Stimulated activated CD4-positive, alpha-beta T cell treated with anti-CD3 and anti-CD28 coated beads, Interleukin-12 subunit alpha, Interleukin-12 subunit beta, amount 100 ng/mL, for 4 hours (primary cell): ENCODE measurements around the gene ARL5C.

Experiments used
- DNase-seq: peaks from one replicate; pipeline ENCODE4 v3.0.0-alpha.2; 2020

The ARL5C gene

DNA sequence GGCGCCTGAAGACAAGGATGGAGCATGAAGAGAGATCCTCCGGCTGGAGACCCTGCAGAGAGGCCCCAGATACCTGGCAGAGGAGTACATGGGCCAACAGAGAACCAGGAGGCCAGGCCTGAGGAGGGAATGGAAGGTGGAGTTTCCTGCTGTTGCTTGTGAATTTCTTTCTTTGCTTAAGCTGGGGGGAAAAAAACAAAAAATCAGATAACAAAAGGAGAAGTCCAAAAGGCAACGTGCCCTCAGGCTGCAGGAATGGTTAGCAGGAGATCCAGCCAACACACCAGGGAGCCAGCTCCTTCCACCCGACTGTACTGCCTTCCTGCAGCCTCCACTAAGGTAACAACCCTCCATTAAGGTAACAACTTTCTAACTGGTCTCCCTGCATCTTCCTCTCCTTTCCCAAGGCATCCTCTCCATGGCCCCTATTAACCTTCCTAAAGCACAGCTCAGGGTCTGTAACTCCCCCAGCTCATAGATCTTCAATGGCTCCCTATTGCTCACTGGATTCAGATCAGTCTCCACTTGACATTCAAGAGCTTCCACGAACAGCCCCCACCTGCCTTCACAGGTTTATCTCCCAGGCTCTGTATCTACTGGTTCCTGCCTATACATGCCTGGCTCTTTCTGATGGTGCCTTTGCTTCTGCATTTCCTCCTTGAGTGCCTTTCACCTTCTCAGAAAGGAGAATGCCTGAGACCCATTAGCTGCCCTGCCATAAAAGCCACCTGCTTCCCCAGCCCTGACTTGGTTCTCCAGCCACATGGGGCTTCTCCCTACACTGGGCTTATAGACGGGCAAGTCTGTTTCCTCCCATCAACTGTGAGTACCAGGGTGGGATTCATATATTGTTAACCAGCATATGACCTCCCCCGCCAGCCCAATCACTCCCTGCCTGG lies 725 bp upstream of the ARL5C start:
- no peak for DNase-seq

DNA sequence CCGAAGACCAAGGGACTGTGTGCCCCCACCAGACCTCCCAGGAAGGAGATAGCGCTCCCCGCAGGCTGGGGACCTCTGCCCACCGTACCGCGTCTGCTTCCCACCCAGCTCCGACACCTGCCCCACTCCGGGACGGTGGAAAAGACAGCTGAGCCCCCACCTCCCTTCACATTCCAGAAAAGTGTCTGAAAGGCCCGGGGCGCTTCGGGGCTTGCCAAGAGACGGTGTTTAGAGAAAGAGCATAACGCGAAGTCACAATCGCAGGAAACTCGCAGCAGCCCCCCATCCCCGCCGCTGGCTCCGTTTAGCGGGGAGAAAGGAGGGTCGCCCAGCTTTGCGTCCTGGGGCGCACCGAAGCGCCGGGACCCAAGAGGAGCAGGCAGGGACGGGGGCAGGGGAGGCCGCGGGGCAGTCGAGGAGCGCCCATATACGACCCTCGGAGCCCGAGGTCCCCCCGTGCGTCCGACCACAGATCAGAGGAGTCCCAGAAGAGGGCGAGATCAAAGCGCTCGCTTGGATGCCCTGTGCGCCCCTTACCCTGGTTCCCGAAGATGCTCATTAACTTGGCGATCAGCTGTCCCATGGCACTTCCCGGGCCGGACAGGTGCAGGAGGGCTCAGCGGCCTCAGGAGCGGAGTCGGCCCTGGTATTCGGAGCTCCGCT lies 652 bp downstream of the ARL5C start:
- no peak for DNase-seq

DNA sequence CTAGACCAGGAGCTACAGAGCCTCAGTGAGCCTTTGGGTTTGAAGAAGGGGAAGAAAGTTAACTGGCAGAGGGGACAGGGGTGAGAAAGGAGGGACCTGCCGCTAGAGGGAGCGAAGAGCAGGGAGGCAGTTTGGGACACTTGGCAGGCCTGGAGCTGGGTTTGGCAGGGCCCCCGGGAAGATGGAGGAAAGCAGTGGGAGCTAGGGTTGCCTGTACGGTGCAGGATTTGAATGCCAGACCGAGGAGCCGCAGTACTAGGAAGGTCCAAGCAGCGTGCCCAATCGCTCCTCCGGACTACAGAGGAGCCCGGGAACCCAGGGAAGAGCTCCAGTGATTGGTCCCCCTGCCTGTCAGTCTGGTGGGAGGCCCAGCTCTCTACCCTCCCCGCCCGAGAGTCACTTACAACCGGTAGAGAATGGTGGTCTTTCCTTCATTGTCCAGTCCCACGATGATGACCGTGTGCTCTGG lies 1.3 kb downstream of the ARL5C start:
- peak; percentile 70 for DNase-seq

DNA sequence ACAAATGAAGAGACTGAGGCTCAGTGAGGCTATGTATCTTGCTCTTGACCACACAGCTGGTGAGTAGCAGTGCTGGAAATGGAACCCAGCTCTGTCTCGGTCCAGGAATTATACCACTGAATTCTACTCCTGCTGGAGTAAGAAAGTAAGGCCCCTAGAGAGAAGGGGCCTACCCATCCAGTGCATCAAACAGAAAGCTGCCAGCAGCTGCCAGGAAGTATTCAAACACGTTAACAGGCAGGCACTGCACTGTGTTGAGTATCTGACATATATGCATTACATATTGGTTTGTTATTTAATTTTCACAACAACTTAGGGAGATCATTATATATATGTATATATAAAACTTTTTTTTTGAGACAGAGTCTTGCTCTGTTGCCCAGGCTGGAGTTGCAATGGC lies 4.0 kb downstream of the ARL5C start:
- DNase-seq, result no peak

DNA sequence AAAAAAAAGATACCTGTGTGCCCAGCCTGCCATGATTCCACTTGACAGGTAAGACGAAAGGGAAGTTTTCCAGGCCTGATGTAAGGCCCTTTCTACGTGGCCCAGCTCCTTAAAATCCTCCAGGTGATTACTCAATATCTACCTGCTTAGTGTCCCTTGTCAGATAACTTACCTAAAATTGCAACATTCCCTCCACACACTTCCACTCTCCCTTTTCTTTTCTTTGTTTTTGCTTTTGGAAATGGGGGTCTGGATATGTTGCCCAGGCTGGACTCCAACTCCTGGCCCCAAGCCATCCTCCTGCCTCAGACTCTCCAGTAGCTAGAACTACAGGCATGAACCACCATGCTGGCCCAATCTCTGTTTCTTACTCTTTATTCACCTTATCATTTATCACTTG lies 7.3 kb downstream of the ARL5C start:
- DNase-seq, result no peak

DNA sequence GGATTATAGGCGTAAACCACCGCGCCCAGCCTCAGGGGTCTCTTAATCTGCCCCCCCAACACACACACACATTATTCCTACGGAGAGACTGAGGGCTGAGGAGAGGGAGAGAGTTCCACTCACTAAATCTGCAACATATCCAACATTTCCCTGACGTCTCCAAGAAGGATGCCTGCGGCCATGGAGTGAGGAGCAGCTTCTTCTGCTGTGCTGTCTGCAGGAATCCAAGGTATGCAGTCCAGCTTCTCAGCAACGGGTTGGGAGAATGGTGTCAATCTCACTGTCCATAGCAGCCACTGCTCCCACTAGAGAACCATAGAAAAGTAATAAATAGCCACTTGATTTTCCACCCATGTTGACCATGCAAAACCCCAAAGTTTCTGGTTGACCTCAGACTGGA lies 9.5 kb downstream of the ARL5C start:
- DNase-seq, result no peak

DNA sequence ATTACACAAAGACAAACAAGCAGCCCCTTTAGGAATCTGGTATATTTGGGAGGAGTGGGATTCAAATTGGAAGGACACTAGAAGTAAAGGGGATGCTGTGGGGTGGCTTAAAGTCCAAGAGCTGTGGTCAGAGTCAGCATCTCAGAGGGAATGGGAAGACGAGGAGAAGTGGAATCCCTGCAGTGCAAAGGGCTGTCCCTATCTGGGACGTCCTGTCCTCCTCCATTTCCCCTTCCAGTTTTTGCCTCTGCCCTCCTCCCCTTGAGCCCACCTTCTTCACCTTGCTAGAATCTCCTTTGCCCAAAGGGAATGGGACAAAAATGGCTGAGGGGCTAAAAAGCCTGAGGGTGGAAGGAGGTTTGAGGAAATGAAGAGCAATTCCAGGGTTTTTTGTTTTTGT lies 10.3 kb downstream of the ARL5C start:
- no peak for DNase-seq

DNA sequence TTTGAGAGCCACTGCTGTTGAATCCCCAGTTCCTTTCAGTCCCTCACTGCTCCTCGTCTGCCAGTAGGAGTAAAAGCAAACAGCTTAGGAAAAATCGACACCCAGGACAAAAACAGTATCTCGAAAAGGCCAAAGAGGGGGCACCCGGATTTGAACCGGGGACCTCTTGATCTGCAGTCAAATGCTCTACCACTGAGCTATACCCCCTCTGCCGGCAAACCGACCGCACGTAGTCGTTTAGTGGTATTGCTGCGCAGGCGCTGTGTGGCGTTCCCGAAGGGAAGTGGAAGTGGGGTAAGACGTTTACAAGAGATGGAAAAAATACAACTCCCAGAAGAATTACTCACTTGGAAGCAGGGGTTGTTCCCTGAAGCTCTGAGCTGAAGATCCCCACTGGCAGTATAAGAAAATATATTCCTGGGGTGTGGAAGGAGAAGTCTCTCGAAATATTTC lies 12.3 kb downstream of the ARL5C start:
- DNase-seq, result peak; percentile 95

DNA sequence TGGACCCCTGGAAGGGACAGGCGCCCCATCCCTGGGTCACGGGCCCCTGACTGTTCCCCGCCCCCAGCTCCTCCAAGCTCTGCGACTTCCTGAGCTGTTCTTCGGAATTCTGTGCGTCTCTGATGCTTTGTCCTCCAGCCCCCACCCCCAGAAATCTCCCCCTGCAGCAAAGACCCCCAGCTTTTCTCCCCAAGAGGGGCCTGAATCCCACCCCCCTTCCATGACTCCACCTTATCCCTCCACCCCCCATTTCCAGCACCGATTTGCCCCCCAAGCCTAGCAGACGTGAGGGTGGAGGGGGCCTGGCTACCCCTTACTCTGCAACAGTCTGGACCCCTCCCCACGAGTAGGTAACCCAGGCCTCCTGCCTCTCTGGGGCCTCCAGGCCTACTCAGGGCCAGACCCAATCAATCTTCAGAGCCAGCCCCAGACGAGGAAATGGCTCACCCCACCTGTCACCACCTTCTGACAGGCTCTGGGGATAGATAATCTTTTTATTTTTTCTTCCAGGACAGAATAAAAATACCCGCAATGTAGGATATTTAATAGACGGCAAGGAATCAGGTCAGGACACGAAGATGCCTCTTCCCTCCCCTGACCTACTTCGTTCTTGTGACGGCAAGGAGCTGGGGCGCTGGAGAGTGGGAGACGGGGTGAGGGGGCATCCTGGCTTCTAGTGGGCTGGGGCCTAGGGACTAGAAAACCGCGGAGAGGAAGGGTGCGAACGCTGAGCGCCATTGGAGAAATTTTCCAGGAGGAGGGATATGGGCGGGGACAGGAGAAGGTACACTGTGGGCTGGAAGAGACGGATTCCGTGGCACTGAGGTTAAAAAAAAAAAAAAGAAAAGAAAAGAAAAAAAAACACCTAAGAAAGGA lies 13.8 kb downstream of the ARL5C start:
- no peak for DNase-seq

DNA sequence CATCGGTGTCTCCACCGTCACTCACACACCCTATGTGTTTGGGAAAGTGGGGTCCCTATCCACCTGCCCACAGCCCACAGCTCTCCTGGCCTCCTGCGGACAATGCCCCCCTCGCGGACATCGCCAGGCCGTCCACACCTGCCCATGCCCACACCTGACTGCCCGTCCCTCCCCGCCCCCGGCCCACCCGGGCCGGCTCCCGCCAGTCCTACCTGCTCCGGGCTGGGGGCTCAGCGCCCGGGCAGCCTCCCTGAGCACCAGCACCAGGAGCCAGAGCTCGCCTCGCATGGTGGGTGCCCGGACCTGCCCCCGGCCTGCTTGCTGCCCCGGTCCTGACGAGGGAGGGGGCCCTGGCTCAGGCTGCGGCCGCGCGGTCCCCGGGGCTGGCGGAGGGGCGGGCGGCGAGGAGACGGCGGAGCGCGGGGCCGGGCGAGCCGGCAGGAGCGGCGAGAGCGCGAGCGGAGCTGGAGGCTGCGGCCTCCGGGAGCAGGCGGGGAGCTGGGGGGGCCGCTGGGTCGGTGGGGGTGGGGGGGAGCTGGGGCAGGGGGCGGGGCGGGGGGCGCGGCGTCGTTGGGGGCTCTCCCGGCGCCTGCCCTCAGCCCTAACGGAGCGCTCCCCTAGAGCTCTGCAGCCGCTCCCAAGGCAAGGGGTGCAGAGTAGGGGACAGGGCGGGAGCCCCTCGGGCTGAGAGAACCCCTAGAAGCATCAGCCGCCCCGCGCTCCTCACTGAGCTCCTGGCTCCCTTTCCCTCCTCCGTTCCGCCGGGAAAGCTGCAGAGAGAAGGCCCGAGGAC lies 14.6 kb downstream of the ARL5C start, which contains the start of gene PLXDC1:
Gene PLXDC1 (minus strand): TSS at position 488 of the 793 bp plus-strand sequence. CDS start 200 bp downstream, at position 288.
- peak; percentile 14 for DNase-seq

DNA sequence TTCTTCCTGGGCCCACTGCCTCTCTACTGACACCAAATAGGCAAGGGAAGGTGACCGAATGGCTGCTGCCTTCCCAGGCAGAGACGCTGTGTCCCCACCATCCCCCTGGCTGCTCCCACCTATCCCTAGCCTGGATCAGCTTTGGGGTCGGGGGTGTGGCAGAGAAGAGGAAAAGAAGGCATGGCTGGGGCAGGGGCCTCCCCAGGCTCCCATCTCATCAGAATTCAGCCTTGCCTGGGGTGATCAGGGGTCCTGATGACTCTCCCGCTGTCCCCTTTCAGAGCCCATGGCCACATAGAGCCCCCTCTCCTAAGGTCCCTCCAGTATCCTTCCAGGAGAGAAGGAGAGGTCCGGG lies 15.2 kb downstream of the ARL5C start:
- DNase-seq, result no peak

DNA sequence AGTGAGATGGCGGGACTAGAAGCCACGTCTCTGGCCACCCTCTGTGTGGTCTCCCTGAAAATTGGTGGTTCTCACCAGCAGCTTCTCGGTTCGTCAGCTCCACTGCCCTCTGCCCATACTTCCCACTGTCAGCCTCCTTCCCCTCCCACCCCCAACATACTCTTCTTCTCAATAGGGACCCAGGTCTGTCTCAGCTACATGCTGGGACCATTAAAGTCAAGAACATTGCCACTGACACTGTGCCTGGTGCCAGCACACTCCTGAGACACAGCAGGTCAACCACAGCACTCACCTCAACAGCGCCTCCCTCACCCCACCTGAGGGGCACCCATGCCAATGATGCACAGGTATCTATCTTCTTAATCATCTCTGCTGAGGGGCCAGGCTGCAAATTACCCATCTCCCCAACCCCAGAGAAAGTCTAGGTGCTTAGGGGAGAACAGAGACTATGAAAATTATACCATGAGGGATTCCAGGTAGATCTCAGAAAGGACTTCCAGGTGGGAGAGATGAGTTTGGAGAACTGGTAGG lies 15.8 kb downstream of the ARL5C start:
- no peak for DNase-seq

DNA sequence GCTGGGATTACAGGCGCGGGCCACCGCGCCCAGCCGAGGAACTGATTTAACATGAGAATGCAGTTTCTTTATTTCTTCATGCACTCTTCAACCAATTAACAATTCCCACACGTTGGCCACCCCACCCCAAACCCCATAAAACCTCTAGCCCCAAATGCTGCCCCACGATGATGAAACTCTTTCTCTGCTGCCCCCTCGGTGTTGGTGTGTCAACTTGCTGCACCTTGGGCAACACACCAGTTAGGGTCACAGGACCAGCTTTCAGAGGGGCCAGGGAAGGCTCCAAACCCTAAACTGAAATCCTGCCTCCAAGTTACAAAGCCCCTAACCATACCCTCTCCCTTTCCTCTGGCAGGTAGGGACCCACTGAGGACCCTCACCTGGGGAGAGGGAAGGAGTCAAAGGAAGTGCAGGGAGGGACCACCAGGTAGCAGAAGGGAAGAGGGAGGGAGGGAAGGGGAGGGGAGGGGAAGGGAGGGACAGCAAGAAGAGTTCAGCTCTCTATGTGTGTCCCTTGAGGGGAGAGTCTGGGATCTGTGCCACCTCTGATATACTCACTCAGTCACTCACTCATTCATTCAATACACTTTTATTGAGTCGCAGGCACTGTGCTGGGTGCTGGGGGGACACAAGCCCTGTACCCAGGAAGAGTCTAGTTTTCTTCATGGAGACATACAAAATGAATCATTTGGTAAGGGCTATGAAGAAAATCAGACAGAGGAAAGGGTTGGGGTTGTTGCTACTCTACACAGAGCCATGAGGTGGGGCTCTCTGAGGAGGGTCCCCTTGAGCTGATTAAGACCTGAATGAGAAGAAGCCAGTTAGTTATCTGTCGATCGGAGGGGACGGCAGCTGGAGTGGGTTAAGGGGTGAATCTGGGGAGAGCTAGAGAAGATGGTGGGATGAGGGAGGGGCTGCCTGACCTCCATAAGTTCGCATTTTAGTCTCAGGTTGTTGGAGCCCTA lies 18.5 kb downstream of the ARL5C start:
- DNase-seq, result no peak

DNA sequence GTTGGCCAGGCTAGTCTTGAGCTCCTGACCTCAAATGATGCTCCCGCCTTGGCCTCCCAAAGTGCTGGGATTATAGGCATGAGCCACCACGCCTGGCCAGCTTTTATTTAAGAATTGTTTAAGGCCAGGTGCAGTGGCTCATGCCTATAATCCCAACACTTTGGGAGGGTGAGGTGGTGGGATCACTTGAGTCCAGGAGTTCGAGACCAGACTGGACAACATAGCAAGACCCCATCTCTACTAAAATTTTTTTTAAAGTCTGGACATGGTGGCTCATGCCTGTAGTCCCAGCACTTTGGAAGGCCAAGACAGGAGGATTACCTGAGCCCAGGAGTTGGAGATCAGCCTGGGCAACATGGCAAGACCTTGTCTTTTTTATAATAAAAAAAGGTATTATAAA lies 19.7 kb downstream of the ARL5C start:
- DNase-seq, result no peak

DNA sequence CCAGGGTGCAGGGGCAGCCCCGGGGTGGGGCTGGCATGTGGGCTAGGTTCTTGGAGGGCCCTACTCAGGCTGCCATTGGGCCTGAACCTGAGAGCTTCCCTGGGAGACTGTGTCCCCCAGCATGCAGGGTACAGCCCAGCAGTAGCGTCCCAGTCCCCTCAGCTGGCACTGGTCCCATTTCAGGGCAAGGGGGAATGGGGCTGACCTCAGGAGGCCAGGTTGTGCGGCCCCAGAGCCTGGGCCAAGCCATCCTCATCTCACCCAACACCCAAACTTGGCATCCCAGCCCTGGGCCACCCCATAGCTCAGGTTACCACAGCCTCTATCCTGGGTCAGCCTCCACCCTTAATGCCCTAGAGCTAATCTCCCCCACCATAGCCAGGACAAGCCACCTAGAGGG lies 20.8 kb downstream of the ARL5C start:
- no peak for DNase-seq

DNA sequence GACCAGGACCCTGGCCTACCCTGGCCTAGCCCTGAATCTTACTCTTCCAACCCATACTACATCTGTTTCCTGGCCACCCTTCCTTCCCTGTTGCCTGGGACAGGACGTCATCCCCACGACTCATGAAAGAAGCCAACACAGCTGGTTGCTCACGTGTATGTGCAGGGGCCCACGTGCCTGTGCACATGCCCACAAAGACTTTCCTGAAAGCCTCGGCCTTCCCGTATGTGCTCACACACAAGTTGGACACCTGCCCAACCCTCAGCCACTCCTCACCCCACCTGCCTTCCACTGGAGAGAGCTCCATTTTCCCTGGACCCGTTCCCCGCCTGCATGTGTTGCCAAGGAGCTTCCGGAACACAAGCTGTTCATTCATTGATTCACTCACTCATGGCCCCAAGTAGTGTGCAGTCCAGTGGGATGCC lies 21.5 kb downstream of the ARL5C start:
- DNase-seq, result no peak

DNA sequence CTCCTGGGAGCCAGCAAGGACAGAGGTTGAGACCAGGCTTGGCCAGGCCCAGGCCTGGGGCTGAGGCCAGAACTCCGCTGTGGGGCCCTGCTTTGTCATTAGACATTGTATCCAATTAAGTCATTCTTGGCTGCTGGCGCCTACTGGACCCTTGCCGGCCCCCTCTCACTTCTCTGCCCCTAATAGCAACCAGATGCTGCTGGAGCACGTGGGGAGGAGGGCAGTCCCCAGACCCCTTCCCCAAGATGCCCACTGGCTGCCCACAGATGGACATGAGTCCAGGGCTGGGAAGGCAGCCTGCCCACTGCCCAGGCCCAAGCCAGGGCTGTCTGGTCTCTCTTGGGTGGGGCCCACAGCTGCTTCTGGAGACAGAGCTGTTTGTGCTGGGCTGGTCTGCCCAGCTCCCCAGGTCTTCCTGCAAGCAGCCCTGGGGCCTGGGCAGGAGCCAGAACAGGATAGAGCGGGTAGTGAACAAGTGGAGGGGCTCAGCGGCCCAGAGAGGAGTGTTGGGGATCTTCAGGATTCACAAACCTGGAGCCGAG lies 22.3 kb downstream of the ARL5C start:
- DNase-seq, result no peak

DNA sequence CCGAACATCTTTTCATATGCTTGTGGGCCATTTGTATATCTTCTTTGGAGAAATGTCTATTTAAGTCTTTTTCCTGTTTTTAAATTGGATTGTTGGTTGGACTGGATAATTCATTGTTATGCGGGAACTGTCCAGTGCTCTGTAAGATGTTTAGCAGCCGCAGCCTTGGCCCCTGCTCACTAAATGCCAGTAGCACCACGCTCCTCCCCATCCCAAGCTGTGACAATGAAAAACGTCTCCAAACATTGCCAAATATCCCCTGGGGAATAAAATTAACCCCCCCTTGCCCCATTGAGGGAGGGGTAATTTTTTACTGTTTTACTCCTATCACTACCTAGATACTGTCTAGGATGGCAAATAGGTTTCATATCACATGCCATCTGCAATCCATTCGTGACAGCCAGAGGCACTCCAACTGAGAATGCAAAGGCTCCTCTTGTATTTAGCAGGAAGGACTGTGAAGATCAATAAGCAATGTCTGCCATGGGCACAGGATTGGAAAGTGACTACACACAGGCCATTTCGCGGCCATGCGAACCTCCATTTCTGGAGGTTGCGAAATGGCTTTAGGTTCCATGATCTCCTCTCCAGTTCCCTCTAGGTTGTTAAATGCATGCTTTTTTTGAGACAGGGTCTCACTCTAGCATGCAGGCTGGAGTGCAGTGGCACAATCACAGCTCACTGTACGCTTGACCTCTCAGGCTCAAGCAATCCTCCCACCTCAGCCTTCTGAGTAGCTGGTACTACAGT lies 23.9 kb downstream of the ARL5C start:
- no peak for DNase-seq

DNA sequence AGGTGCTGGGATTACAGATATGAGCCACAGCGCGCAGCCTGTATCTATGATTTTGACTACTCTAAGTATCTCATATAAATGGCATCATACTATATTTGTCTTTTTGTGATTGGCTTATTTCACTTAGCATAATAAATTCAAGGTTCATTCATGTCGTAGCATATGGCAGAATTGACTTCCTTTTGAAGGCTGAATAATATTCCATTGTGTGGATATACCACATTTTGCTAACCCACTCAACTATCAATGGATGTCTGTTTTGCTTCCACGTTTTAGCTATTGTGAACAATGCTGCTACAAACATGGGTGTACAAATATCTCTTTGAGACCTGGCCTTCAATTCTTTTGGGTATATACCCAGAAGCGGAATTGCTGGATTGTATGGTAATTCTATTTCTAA lies 24.7 kb downstream of the ARL5C start:
- no peak for DNase-seq

DNA sequence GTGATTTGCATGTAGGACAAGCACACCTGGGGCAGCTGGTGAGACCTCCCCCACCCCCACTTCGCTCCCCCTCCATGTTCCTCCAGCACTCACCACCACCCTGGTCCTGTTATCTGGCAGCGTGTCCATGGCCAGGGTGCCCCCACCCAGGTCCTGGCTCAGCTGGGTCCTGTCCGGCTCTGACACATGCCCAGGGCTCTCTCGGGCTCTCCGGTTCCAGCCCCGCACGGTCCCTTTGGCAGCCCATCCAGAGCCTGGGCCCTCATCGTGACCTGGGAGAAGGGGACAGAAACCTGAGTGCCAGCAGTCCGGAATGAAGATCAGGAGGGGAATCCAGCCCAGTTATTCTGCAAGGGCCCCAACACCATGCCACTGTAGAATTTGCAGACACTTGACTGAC lies 26.4 kb downstream of the ARL5C start:
- DNase-seq, result no peak
